Measurements from ENCODE around the gene FLACC1.
"Not testable (repeated sequence)": the region's sequence is repeated elsewhere in the genome, so short reads cannot be mapped to it uniquely, and the experiment has no call there.

The FLACC1 gene

GRCh38 chr2:201248288-201248844 is 108.8 kb downstream of the FLACC1 start:
- DNase-seq, result no peak

- no peak for DNase-seq
Observed at GRCh38 chr2:201246280-201246679, 110.9 kb downstream of the FLACC1 start.

- no peak for DNase-seq
Observed at GRCh38 chr2:201244829-201245228, 112.3 kb downstream of the FLACC1 start.

- no peak for DNase-seq
Observed at GRCh38 chr2:201242571-201243277, 114.4 kb downstream of the FLACC1 start.

GRCh38 chr2:201239167-201239935 is 117.8 kb downstream of the FLACC1 start:
- DNase-seq, result not testable (repeated sequence)
